ENCODE measurements around the gene ASCL4.

The ASCL4 gene

GRCh38 chr12:107749083-107749482 lies 25.4 kb upstream of the ASCL4 start:
- no peak overlapping the region for H3K9ac ChIP-seq
- no peak overlapping the region for H3K27ac ChIP-seq
- no peak overlapping the region for H3K4me3 ChIP-seq
- H3K36me3 ChIP-seq: peaks cover 99% of the 10 kb centered on the region
- no peaks in the 10 kb centered on the region; the same call in 1 of the 2 replicates for H3K4me1 ChIP-seq
- no peaks in the 10 kb centered on the region for H3K9me3 ChIP-seq
- no peaks in the 10 kb centered on the region for H3K27me3 ChIP-seq
- H3K4me2 ChIP-seq: no peak overlapping the region
- H4K20me1 ChIP-seq: peaks cover 71% of the 10 kb centered on the region
- TF ChIP-seq Cebpa-rat (IDR thresholded peaks at IDR 0.05): no peak

GRCh38 chr12:107759410-107759809 lies 15.1 kb upstream of the ASCL4 start:
- Histone ChIP-seq H3K27ac (no peak overlapping the region), H3K36me3 (peaks cover 44% of the 10 kb centered on the region), H3K4me1 (peaks cover 27% of the 10 kb centered on the region), H4K20me1 (peaks cover 52% of the 10 kb centered on the region), H3K27me3 (no peaks in the 10 kb centered on the region), H3K9me3 (no peaks in the 10 kb centered on the region), H3K4me3 (peak overlapping the region; percentile 93), H3K9ac (peak overlapping the region; percentile 94), H3K4me2 (peak overlapping the region; percentile 83)
- no peak for TF ChIP-seq Cebpa-rat (IDR thresholded peaks at IDR 0.05)

GRCh38 chr12:107760207-107760808 lies 14.2 kb upstream of the ASCL4 start:
- no peak for TF ChIP-seq Cebpa-rat (IDR thresholded peaks at IDR 0.05)
- peak overlapping the region; percentile 83 for H3K4me2 ChIP-seq
- H3K27ac ChIP-seq: peak overlapping the region; percentile 90

GRCh38 chr12:107760809-107761501 lies 13.5 kb upstream of the ASCL4 start, which contains the start of gene PRDM4:
Gene PRDM4, minus strand, starts transcription at chr12:107761137. Its CDS starts 622 bp downstream, at chr12:107760515.
- Histone ChIP-seq H4K20me1 (peaks cover 44% of the 10 kb centered on the region), H3K4me1 (peaks cover 27% of the 10 kb centered on the region), H3K36me3 (peaks cover 30% of the 10 kb centered on the region), H3K9me3 (no peaks in the 10 kb centered on the region), H3K27ac (peak within 1 kb of the TSS; percentile 90), H3K4me2 (peak within 1 kb of the TSS; percentile 83), H3K27me3 (no peaks in the 10 kb centered on the region), H3K9ac (peak within 1 kb of the TSS; percentile 94), H3K4me3 (peak within 1 kb of the TSS; percentile 93)
- TF ChIP-seq Cebpa-rat (IDR thresholded peaks at IDR 0.05): no peak

More at GRCh38 chr12:107760207-107760808, 14.2 kb upstream of the ASCL4 start:
- Histone ChIP-seq H4K20me1 (peaks cover 46% of the 10 kb centered on the region), H3K4me3 (peak overlapping the region; percentile 93), H3K4me1 (peaks cover 27% of the 10 kb centered on the region), H3K36me3 (peaks cover 36% of the 10 kb centered on the region), H3K27me3 (no peaks in the 10 kb centered on the region), H3K9ac (peak overlapping the region; percentile 94), H3K9me3 (no peaks in the 10 kb centered on the region)

- Histone ChIP-seq H3K36me3 (peaks cover 24% of the 10 kb centered on the region), H3K4me2 (peak overlapping the region; percentile 61), H3K9ac (peak overlapping the region; percentile 94; the same call in 1 of the 2 replicates), H4K20me1 (peaks cover 39% of the 10 kb centered on the region), H3K4me1 (peaks cover 27% of the 10 kb centered on the region), H3K9me3 (no peaks in the 10 kb centered on the region), H3K27me3 (no peaks in the 10 kb centered on the region), H3K27ac (no peak overlapping the region), H3K4me3 (peak overlapping the region; percentile 93)
- no peak for TF ChIP-seq Cebpa-rat (IDR thresholded peaks at IDR 0.05)
These were observed 13.0 kb upstream of the ASCL4 start for GRCh38 chr12:107761502-107761904.

- no peak overlapping the region for H3K9ac ChIP-seq
- no peak for TF ChIP-seq Cebpa-rat (IDR thresholded peaks at IDR 0.05)
- peaks cover 11% of the 10 kb centered on the region for H3K36me3 ChIP-seq
- H3K4me3 ChIP-seq: no peak overlapping the region
- H3K4me2 ChIP-seq: no peak overlapping the region
- peaks cover 25% of the 10 kb centered on the region for H4K20me1 ChIP-seq
- H3K27me3 ChIP-seq: no peaks in the 10 kb centered on the region
- H3K9me3 ChIP-seq: no peaks in the 10 kb centered on the region
- H3K4me1 ChIP-seq: peaks cover 23% of the 10 kb centered on the region
- no peak overlapping the region for H3K27ac ChIP-seq
These were observed 11.6 kb upstream of the ASCL4 start for GRCh38 chr12:107762874-107763273.

GRCh38 chr12:107764626-107765025 lies 9.9 kb upstream of the ASCL4 start:
- Histone ChIP-seq H3K4me2 (no peak overlapping the region), H3K9me3 (no peaks in the 10 kb centered on the region), H3K27me3 (no peaks in the 10 kb centered on the region), H4K20me1 (peaks cover 7% of the 10 kb centered on the region), H3K9ac (no peak overlapping the region), H3K36me3 (no peaks in the 10 kb centered on the region), H3K4me3 (no peak overlapping the region), H3K4me1 (peaks cover 6% of the 10 kb centered on the region), H3K27ac (no peak overlapping the region)
- TF ChIP-seq Cebpa-rat (IDR thresholded peaks at IDR 0.05): no peak

- no peak for TF ChIP-seq Cebpa-rat (IDR thresholded peaks at IDR 0.05)
These were observed 9.2 kb upstream of the ASCL4 start for GRCh38 chr12:107765316-107765715.

GRCh38 chr12:107767466-107767865 lies 7.0 kb upstream of the ASCL4 start:
- H3K36me3 ChIP-seq: no peaks in the 10 kb centered on the region
- no peaks in the 10 kb centered on the region for H3K27me3 ChIP-seq
- no peak overlapping the region for H3K9ac ChIP-seq
- H3K27ac ChIP-seq: no peak overlapping the region
- H3K4me1 ChIP-seq: no peaks in the 10 kb centered on the region
- H3K9me3 ChIP-seq: no peaks in the 10 kb centered on the region
- no peaks in the 10 kb centered on the region for H4K20me1 ChIP-seq
- no peak for TF ChIP-seq Cebpa-rat (IDR thresholded peaks at IDR 0.05)
- H3K4me3 ChIP-seq: no peak overlapping the region
- no peak overlapping the region for H3K4me2 ChIP-seq

More at GRCh38 chr12:107765316-107765715, 9.2 kb upstream of the ASCL4 start:
- Histone ChIP-seq H4K20me1 (peaks cover under 1% of the 10 kb centered on the region; the same call in 1 of the 2 replicates), H3K4me2 (no peak overlapping the region), H3K4me1 (no peaks in the 10 kb centered on the region), H3K36me3 (no peaks in the 10 kb centered on the region), H3K4me3 (no peak overlapping the region), H3K27me3 (no peaks in the 10 kb centered on the region), H3K27ac (no peak overlapping the region), H3K9ac (no peak overlapping the region), H3K9me3 (no peaks in the 10 kb centered on the region)

GRCh38 chr12:107775093-107775721 lies 703 bp downstream of the ASCL4 start:
- no peaks in the 10 kb centered on the region for H4K20me1 ChIP-seq
- H3K27ac ChIP-seq: no peak overlapping the region
- peaks cover 38% of the 10 kb centered on the region for H3K4me1 ChIP-seq
- H3K36me3 ChIP-seq: no peaks in the 10 kb centered on the region
- no peaks in the 10 kb centered on the region for H3K9me3 ChIP-seq
- peak overlapping the region; percentile 78 for H3K4me2 ChIP-seq
- H3K9ac ChIP-seq: no peak overlapping the region
- TF ChIP-seq Cebpa-rat (IDR thresholded peaks at IDR 0.05): no peak
- H3K27me3 ChIP-seq: peaks cover 16% of the 10 kb centered on the region
- H3K4me3 ChIP-seq: peak overlapping the region; percentile 41; the same call in 1 of the 2 replicates
